GM12874 (cell line): ENCODE results near the gene PTPN23.

ENCODE experiments used
- CTCF ChIP-seq: IDR thresholded peaks from 2 replicates; pipeline ENCODE4 v1.5.1; 2011; ENCODE audit warnings: low read depth, mild to moderate bottlenecking, control low read depth, low read length, moderate library complexity; ENCODE audit not compliant: insufficient read depth

Gene PTPN23

DNA sequence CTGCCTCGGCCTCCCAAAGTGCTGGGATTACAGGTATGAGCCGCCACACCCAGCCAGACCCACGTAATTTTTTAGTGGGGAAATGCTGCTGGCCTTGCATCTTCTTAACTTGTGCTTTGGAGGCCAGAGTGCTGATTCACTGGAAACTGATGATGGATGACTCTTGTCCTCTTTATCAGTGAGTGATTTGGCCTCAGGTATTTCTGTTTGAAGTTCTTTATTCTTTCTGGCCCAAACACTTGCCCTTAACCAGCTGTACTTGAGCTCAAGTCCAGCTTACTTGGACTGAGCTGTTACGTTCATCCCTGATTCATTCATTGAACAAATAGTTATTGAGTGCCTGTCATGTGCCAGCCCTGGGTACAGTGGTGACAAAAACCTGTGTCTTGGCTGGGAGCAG is 4.2 kb downstream of the PTPN23 start:
- no peak for TF ChIP-seq CTCF

DNA sequence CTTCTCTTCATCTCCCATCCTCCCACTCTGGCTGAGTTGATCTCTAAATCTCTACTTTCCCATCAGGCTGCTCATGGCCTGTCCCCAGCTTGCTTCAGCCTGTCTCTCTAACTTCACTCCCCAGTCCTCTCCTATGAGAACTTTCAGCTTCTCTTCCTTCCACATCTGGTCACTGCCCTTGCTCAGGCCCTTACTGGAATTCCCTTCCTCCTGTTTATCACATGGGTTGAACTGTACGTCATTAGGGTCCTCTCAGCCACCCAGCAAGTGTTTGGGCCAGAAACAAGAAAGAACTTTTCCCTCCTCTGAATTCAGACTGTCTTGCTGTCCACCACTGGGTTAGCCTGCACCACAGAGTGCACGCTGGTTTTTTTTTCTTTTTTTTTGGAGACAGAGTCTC is 5.0 kb downstream of the PTPN23 start:
- no peak for TF ChIP-seq CTCF

DNA sequence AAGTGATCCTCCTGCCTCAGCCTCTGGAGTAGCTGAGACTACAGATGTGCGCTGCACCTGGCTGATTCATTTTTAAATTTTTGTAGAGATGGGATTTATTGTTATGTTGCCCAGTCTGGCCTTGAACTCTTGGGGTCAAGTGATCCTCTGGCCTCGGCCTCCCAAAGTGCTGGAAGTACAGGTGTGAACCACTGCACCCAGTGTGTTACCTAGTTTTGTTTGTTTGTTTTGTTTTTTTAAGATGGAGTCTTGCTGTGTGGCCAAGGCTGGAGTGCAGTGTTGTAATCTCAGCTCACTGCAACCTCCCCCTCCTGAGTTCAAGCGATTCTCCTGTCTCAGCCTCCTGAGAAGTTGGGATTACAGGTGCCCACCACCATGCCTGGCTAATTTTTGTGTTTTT is 12.1 kb downstream of the PTPN23 start:
- TF ChIP-seq CTCF: no peak

GRCh38 chr3:47394140-47394870 is 13.5 kb downstream of the PTPN23 start:
- TF ChIP-seq CTCF: no peak

GRCh38 chr3:47394881-47395280 is 14.1 kb downstream of the PTPN23 start:
- TF ChIP-seq CTCF: no peak

DNA sequence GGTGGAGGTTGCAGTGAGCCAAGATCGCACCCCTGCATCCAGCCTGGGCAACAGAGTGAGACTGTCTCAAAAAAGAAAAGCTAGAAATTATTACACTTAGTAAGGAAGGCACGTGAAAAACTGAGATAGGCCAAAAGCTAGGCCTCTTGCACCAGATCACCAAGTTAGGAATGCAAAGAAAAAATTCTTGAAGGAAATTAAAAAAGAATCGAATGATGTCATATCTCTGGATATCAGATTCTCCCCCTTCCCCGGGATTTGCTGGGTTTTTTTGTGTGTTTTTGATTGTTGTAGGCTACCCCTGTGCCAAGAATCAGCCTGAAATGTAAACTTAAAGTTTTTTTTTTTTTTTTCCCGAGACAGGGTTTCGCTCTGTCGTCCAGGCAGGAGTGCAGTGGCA is 17.4 kb downstream of the PTPN23 start:
- TF ChIP-seq CTCF: no peak

DNA sequence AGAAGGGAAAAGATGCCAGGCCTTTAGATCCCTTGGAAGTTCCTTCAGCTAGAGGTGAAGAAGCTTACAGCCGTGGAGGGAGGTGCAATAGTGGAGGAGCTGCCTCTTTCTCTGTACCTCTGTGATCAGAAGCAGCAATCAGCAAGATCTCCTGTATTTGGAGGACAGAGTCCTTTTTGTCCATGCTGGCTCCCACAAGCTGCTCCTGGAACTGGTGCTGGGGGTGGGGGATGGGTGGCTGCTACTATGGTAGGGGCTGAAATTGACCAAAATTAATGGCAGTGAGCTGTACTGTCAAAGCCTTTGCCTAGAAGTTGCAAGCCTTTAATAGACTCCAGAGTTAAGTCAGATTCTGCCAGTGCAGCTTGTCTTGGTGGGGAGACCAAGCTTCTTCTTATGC is 18.2 kb downstream of the PTPN23 start:
- TF ChIP-seq CTCF: no peak
